D721Med (cell line): ENCODE data around the gene MYO6.

Experiments
- DNase-seq: peaks from one replicate; pipeline ENCODE4 v3.0.0; 2011; ENCODE audit warnings: low spot score; ENCODE audit not compliant: insufficient read length
- FAIRE-seq: peaks from 2 replicates; lab custom pipeline; 2011; peaks lifted over from hg19 to GRCh38; lab: Jason Lieb, UNC
- CTCF ChIP-seq: IDR thresholded peaks from 2 replicates; pipeline ENCODE4 v1.5.1; 2012; ENCODE audit warnings: mild to moderate bottlenecking, control low read depth; ENCODE audit not compliant: insufficient read depth; ENCODE audit errors: missing control alignments

MYO6 gene

GRCh38 chr6:75755704-75756103, 6.7 kb downstream of the MYO6 start:
- no peak for FAIRE-seq
- no peak for DNase-seq
- TF ChIP-seq CTCF = no peak

GRCh38 chr6:75757295-75757694, 8.3 kb downstream of the MYO6 start:
- DNase-seq (no peak), FAIRE-seq (no peak)
- TF ChIP-seq CTCF = no peak

GRCh38 chr6:75758061-75758460, 9.0 kb downstream of the MYO6 start:
- DNase-seq (no peak), FAIRE-seq (no peak)
- no peak for TF ChIP-seq CTCF

- TF ChIP-seq CTCF = no peak
- FAIRE-seq = no peak
- no peak for DNase-seq
Measured at GRCh38 chr6:75759207-75759606, 10.2 kb downstream of the MYO6 start.

- DNase-seq (no peak), FAIRE-seq (no peak)
- no peak for TF ChIP-seq CTCF
Measured at GRCh38 chr6:75760320-75760719, 11.3 kb downstream of the MYO6 start.

- FAIRE-seq (no peak), DNase-seq (no peak)
- no peak for TF ChIP-seq CTCF
Measured at GRCh38 chr6:75761489-75761888, 12.4 kb downstream of the MYO6 start.

GRCh38 chr6:75762063-75762462, 13.0 kb downstream of the MYO6 start:
- FAIRE-seq = no peak
- no peak for TF ChIP-seq CTCF

More at GRCh38 chr6:75762063-75762462, 13.0 kb downstream of the MYO6 start:
- DNase-seq = no peak
